HG03521 (cell line): ENCODE measurements around the gene ZFAND3.
"Not testable (repeated sequence)": the region's sequence is repeated elsewhere in the genome, so short reads cannot be mapped to it uniquely, and the experiment has no call there.

ENCODE experiments used
- ATAC-seq: cut with Tn5 transposase; IDR thresholded peaks from one replicate; pipeline ENCODE4 v1.9.1; 2021; ENCODE audit warnings: mild to moderate bottlenecking, moderate library complexity; ENCODE audit not compliant: unreplicated experiment

The ZFAND3 gene

DNA sequence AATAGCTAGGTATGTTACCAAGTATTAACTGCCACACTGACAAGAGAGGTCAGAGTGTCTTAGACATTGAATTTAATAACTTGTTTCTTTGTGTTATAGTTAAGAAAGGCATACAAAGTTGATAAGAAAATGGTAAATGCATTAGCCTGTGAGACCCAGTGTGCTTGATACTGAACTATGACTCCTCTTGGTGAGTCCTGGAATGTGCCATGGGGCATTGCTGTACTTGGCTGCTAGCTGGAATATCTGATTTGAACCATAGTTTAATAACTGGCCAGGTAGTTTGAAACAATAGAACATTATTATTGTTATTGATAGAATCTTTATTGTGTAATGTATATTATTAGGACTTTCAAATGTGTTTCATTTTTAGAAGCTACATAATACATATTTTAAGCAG is 70.0 kb downstream of the ZFAND3 start:
- no peak for ATAC-seq

DNA sequence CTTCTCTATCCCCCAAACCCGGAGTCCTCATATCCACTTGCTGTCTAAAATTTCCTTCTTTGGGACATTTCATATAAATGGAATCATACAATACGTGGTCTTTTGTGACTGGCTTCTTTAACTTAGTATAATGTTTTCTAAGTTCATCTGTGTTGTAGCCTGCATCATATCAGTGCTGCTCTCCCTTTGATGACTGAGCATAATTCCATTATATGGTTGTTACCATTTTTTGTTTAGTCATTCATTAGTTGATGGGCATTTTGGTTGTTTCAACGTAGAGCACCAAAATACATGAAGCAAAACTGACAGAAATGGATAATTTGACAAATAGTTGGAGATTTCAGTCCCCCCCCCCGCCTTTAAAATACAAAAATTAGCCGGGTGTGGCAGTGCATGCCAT is 71.5 kb downstream of the ZFAND3 start:
- ATAC-seq, result no peak

DNA sequence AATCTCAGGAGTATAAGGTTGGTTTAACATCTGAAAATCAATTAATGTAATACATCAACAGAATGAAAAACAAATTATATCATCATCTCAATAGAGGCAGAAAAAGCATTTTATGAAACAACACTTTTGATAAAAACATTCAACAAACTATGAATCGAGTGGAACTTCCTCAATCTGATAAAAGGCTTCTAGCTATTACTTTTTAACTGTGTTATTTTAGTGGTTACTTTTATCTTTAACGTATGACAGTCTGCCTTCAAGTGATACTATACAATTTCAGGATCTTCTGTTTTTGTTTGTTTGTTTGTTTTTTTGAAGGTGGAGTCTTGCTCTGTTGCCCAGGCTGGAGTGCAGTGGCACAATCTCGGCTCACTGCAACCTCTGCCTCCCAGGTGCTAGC is 73.7 kb downstream of the ZFAND3 start:
- ATAC-seq, result no peak

DNA sequence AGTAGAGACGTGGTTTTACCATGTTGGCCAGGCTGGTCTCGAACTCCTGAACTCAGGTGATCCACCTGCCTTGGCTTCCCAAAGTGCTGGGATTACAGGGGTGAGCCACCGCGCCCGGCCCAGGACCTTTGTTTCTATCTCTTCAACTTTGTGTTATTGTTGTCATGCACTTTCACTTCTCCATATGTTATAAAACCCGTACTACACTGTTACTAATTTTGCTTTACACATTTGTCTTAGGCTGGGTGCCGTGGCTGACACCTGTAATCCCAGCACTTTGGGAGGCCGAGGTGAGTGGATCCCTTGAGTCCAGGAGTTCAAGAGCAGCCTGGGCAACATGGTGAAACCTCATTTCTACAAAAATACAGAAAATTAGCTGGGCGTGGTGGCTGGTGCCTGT is 74.2 kb downstream of the ZFAND3 start:
- not testable (repeated sequence) for ATAC-seq

DNA sequence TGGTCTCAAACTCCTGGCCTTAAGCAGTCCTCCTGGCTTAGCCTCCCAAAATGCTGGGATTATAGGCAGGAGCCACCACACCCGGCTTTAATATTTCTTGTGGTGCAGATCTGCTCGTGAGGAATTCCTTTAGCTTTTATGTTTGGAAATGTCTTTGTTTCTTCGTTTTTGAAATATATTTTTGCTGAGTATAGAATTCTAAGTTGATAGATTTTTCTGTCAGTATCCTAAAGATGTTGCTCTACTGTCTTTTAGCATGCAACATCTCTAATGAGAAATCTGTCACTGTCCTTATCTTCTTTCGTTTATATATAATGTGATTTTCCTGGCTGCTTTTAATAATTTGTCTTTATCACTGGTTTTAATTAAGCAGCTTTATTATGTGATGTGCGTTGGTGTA is 75.1 kb downstream of the ZFAND3 start:
- no peak for ATAC-seq

DNA sequence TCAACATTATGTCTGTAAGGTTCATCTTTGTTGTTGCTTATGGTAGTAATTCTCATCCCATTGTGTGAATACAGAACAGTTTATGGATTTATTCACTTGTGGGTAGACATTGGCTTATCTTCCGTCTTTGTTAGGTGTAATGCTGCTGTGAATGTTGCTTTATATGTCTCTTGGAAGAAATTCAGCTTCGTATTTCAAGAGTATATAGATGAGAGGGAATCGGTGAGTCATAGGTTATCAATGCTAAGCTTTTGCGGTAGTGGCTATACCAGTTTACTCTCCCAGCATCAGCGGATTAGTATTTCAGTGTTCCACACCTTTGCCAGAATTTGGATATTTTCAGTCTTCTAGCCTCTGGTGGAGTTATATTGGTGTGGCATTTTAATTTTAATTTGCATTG is 77.8 kb downstream of the ZFAND3 start:
- no peak for ATAC-seq

DNA sequence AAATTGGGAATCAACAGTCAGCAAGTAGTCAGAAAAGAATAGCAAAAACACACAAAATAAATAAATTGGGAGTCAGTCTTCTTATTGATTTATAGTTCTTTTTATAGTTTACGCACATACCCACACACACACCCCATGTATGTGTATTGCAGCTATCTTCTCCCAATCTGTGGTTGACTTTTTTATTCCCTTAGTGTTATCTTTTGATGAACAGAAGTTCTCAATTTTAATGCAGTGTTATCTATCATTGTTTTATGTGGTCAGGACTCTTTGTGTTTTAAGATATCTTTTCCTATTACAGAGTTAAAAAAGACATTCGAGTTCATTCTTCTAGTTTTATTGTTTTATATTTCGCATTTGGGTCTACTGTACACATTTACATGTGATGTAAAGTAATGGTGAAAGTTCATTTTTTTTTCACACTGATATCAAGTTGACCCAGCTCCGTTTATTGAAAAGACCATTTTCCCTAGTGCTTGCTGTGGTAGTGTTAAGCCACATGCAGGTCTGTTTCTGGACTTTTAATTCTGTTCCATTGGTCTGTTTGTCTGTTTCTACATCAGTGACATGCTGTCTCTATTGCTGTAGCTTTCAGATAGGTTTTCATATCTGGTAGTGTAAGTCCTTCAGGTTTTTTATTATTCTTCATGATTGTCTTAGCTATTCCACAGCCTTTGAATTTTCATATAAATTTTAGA is 78.4 kb downstream of the ZFAND3 start:
- no peak for ATAC-seq

DNA sequence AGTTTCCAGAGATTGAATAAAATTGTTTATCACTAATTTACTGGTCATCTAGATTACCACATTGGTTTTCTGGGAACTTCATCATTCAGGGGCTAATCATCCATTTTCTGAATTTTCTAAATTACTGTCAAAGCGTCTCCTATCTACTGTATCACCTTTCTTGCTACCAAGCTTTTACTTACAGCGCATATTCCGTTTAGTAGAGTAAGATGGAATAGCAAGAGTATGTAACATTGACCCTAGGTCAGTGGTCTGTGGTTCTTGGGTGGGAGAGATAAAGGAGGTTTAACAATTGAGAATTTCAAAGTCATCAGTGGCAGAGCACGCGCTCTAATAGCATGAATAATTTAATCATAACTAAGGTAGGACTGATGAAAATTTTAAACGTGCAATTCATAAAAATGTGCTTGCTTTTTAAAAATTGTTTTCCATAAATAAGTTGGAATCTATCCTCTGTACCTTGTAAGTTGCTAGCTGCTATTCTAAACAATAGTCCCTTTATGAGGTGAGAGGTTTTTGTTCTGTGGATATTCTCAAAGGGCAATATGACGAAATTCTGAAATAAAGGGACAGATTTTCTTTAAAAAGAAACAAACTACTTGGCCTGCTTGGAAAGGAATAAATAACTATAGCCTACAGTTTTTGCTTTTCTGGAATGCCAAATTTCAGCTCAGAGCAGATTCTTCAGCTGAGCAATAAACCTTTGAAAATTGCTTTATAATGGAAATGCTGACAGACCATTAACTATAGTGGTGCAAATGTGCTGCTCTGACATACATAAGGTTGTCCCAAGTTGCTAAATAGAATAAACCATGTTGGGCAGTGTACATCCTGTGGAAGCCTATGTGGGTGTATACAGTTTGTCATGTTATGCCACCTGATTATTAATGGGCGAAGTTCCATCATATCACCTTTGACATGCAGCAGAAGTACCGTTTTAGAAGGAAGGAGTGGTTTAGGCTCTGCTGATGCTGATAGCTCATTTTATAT is 84.1 kb downstream of the ZFAND3 start:
- no peak for ATAC-seq

DNA sequence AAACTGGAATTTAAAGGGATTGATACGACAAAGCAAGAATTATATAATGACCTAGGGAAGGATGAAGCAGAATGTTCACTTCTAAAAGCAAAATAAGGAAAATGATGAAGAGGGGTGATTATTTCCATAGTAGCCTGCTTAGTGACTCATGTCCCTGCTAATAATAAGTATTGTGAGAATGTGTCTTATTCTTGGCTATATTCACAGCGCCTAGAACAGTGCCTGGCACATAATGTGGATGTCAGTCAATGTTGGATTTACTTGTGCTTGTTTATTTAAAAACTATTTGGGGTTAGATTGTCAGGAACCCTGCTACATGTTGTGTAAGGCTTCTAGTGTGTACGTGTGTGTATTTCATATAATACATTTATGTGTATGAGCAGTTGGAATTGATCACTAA is 85.1 kb downstream of the ZFAND3 start:
- ATAC-seq, result no peak

DNA sequence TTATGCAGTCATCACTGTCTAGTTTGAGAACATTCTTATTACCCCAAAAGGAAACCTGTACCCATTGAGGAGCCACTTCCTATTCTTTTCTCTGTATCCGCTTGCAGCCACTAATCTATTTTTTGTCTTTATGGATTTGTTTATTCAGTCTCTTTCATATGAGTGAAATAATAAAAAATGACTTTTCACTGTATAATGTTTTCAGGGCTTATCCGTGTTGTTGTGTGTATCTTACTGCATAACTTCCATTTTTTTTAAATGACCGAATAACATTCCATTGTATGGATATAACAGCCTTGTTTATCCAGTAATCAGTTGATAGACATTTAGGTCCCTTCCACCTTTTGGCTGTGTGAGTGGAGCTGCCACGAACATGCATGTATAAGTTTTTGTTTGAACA is 86.6 kb downstream of the ZFAND3 start:
- ATAC-seq, result no peak

DNA sequence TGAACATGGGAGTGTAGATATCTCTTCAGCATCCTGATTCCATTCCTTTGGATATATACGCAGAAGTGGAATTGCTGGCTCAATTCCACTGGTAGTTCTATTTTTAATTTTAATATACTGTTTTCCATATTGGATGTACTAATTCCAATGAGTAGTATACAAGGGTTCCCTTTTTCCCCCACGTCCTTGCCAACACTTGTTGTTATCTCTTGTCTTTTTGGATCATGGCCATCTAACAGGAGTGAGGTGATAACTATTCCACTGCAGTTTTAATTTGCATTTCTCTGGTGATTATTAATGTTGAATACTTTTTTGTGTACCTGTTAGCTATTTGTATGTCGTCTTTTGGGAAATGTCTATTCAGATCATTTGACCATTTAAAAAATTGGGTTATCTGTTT is 91.5 kb downstream of the ZFAND3 start:
- no peak for ATAC-seq

DNA sequence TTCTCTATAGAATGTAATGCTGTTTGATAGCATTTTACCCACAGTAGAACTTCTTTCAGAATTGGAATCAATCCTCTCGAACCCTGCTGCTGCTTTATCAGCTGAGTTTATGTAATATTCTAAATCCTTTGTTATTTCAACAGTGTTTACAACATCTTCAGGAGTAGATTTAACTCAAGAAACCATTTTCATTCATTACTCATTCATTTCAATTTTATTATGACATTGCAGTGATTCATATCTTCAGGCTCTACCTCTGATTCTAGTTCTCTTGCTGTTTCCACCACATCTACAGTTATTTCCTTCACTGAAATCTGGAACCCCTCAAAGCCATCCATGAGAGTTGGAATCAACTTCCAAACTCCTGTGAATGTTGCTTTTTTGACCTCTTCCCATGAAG is 93.7 kb downstream of the ZFAND3 start:
- ATAC-seq, result no peak

DNA sequence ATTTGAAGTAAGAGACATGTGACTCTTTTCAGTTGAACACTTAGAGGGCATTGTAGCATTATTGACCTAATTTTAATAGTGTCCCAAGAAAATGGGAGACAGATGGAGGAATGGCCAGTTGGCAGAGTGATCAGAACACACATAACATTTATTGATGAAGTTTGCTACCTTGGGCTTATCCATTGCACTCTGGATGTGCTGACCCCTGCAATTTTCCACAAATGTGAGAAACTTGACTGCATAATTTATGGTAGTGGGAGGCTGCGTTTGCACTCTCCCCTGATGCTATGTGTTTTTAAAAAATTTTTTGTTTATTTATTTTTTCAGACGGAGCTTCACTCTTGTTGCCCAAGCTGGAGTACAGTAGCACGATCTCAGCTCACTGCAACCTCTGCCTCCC is 95.9 kb downstream of the ZFAND3 start:
- ATAC-seq, result no peak

DNA sequence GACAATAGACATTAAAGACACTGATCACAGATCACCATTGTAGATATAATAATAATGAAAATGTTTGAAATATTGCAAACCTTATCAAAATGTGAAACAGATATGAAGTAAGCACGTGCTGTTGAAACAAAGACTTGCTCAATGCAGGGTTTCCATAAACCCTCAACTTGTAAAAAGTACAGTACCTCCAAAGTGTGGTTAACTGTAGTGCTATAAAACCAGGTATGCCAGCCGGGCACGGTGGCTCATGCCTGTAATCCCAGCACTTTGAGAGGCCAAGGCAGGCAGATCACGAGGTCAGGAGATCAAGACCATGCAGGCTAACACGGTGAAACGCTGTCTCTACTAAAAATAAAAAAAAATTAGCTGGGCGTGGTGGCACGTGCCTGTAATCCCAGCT is 96.6 kb downstream of the ZFAND3 start:
- no peak for ATAC-seq

DNA sequence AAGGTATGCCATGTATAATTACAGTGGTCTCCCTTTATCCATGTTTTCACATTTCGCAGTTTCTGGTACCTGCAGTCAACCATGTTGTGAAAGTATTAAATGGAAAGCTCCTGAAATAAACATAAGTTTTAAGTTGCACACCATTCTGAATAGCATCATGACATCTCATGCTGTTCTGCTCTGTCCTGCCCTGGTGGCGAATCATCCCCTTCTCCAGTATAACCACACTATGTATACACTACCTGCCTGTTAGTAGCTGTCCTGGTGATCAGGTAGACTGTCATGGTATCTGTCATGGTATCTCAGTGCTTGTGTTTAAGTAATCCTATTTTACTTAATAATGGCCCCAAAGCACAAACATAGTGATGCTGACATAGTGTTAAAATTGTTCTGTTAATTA is 97.1 kb downstream of the ZFAND3 start:
- no peak for ATAC-seq

DNA sequence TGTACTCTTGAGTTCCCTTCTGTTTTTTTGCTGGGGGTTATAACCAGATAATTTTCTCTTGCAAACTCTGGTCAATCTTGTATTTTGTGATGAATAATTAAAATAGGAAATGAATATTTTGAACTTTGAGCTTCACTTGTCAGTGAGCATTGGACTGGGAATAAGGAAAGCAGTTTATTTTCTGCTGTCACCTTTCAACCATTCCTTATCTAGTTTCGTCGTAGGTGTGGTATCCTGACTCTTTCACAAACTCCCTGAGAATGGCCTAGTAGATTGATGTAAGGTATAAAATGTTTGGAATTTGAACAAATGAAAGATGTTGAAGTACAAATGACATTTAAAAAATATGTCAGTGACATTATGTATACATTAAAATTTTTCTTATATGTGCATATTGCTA is 98.0 kb downstream of the ZFAND3 start:
- no peak for ATAC-seq

DNA sequence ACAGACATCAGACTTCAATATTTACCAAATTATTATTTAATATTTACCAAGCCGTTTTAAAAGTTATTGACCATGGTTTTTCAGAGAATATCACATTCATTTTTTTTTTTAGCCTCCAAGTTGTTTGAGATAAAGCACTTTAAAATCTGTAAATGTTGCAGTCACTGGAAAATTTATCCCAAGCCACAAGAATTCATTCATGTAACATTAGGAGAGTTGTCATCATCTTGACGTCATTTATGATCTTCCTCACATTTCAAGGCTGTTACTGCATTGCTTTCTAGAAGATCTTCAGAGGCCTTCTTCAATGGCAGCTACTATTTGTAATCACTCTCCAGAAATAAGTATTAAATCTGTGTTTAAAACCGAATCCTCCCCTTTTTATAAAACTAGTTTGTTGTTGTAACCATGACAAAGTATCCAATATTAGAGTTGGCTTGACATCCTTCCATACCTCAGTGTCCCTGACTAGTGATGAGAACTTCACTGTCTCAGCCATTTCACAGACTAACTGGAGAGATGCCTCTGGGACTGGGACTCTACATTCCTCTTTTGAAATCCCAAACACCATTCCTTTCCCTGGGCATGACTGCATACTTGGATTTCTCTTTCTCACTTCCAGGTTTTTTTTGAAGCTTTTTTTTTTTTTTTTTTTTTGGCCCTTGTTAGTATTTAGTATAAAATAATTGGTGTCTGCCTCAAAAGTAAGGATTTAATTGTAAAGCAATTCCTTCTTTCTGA is 100.1 kb downstream of the ZFAND3 start:
- ATAC-seq, result no peak

DNA sequence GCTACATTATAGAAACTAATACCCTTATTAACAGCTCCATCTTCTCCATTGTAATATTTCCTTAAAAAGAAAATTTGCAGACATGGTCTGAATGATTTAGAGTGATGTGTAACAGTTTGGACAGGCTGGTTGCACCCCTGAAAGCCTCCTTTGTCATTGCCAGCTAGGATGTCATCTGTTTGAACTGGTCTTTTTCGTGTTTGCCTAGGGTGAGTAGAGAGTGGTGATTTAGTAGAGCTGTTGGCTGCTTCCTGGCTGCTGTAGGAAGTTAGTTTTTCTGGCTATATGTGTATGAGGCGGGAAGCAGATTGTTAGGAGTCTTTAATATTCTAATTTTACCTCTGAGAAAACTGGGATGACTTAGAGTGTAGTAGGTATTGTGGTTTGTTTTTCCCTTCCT is 101.1 kb downstream of the ZFAND3 start:
- ATAC-seq, result no peak

DNA sequence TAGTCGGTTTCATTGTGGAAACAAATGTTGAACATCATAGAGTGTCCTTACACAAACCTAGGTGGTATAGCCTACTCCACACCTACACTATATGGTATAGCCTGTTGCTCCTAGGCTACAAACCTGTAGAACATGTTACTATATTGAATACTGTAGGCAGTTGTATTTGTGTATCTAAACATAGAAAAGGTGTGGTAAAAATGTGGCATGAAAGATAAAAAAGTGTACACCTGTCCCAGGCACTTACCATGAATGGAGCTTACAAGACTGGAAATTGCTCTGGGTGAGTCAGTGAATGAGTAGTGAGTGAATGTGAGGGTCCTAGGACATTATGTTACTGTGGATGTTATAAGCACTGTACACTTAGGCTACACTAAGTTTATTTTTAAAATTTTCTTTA is 103.0 kb downstream of the ZFAND3 start:
- ATAC-seq, result no peak

DNA sequence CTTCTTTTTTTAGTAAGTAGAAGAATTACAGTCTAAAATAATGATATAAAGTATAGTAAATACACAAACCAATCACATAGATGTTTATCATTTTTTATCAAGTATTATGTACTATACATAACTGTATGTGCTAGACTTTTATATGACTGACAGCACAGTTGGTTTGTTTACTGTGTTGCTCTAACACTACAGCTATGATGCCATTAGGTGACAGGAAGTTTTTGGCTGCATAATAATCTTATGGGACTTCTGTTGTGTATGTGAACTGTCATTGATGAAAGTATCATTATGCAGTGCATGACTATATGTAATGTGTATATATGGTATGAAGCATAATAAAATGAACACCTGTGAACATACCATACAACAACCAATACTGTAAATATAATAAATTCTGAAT is 104.0 kb downstream of the ZFAND3 start:
- ATAC-seq, result no peak

DNA sequence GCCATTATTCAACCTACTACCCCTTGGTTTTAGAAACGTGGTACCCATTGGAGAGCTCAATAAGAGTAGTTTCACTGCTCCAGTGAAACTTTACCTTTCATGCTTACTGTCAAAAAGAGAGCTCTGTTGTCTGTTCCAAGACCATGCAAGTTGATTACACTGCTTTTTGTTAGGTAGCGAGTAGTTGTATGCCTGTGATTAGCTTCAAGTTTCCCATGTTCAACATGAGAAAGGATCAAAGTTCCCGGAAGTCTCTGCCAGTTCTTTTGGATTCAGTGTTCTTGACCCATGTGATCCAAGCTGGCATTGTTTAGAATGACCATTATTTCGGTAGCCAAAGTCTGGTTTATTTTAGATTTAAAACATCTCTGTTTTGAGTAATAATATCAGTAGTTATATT is 107.1 kb downstream of the ZFAND3 start:
- no peak for ATAC-seq

DNA sequence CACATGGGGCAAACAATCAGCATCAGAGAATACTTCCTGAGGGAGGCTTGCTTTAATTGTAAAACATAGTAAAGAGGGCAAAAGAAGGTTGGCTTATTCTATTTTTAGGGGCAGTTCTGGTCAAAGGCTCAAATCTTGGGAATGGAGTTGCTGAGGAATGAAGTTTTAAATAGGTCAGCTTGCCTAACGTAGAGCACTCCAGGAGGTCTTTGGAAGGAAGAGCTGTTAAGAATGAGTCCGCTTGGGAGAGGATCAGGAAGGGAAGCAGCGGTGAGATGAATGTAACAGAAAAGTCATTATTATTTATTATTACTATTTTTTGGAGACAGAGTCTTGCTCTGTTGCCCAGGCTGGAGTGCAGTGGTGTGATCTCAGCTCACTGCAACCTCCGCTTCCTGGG is 108.7 kb downstream of the ZFAND3 start:
- ATAC-seq, result no peak
